GM21529 (cell line): ENCODE measurements around the gene SVOP.
"Not testable (repeated sequence)": the region's sequence is repeated elsewhere in the genome, so short reads cannot be mapped to it uniquely, and the experiment has no call there.

ENCODE experiments used
- ATAC-seq: cut with Tn5 transposase; IDR thresholded peaks from one replicate; pipeline ENCODE4 v1.9.1; 2021; ENCODE audit not compliant: unreplicated experiment

SVOP gene

GRCh38 chr12:109033239-109034196 is 12.7 kb upstream of the SVOP start:
- ATAC-seq, result no peak

- ATAC-seq, result no peak
Observed at GRCh38 chr12:109029411-109029810, 8.5 kb upstream of the SVOP start.

- not testable (repeated sequence) for ATAC-seq
Observed at GRCh38 chr12:109028624-109029023, 7.8 kb upstream of the SVOP start.

GRCh38 chr12:109027767-109028166 is 6.9 kb upstream of the SVOP start:
- ATAC-seq, result no peak

GRCh38 chr12:109020146-109020795 is 597 bp downstream of the SVOP start:
- ATAC-seq, result no peak

- ATAC-seq, result no peak
Observed at GRCh38 chr12:109018296-109018695, 2.6 kb downstream of the SVOP start.

- no peak for ATAC-seq
Observed at GRCh38 chr12:109016978-109017377, 3.9 kb downstream of the SVOP start.

GRCh38 chr12:109016016-109016415 is 4.9 kb downstream of the SVOP start:
- no peak for ATAC-seq

- ATAC-seq, result no peak
Observed at GRCh38 chr12:109014984-109015765, 5.7 kb downstream of the SVOP start.

- no peak for ATAC-seq
Observed at GRCh38 chr12:109010259-109010658, 10.6 kb downstream of the SVOP start.

- ATAC-seq, result no peak
Observed at GRCh38 chr12:109009766-109010165, 11.1 kb downstream of the SVOP start.

- no peak for ATAC-seq
Observed at GRCh38 chr12:109004017-109004416, 16.9 kb downstream of the SVOP start.

GRCh38 chr12:108996320-108996719 is 24.5 kb downstream of the SVOP start:
- ATAC-seq, result no peak

- no peak for ATAC-seq
Observed at GRCh38 chr12:108995370-108995992, 25.4 kb downstream of the SVOP start.

- not testable (repeated sequence) for ATAC-seq
Observed at GRCh38 chr12:108990103-108990502, 30.8 kb downstream of the SVOP start.

GRCh38 chr12:108989376-108989775 is 31.5 kb downstream of the SVOP start:
- no peak for ATAC-seq

- no peak for ATAC-seq
Observed at GRCh38 chr12:108985750-108986149, 35.1 kb downstream of the SVOP start.

GRCh38 chr12:108983227-108983626 is 37.6 kb downstream of the SVOP start:
- no peak for ATAC-seq

GRCh38 chr12:108982621-108983219 is 38.1 kb downstream of the SVOP start:
- no peak for ATAC-seq

GRCh38 chr12:108981835-108982234 is 39.0 kb downstream of the SVOP start:
- no peak for ATAC-seq
